LNCaP clone FGC (cell line): ENCODE measurements around the gene MOSPD3.

Source experiments
- DNase-seq: peaks from one replicate; pipeline ENCODE4 v3.0.0-alpha.2; 2011; ENCODE audit warnings: low read depth
- H3K4me3 ChIP-seq: 2 replicates; pipeline ENCODE4 v1.5.1; 2011; ENCODE audit warnings: mild to moderate bottlenecking, low read depth, low read length, control low read depth
- TF ChIP-seq, protein P1 (sequence below): IDR thresholded peaks from 2 replicates; pipeline ENCODE4 v1.5.1; 2012; ENCODE audit warnings: mild to moderate bottlenecking; ENCODE audit not compliant: control insufficient read depth, insufficient read depth; ENCODE audit errors: extremely low read depth

MOSPD3 gene

DNA sequence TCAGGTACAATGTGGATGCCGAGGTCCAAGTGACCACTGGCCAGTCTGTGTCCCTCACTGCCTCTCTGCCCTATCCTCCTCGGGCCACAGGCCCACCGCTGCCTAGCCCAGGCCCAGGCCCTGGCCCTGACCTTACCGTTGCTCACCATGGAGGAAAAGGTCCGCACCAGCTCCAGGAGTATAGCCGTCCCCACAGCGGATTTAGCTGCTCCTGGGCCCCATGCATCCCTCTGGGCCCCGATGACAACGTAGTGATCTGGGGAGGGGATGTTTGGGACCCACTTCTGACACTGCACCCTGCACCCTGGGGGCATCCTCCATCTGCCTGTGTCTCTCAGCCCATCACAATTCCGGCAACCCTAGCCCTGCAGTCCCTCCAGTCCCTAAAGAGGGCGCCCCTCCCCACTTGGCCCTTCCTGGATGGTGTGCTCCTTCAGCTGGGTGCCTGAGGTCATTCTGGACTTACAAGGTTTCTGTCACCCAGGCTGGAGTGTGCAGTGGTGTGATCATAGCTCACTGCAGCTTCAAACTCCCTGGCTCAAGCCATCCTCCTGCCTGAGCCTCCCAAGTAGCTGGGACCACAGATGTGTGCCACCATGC lies 16.9 kb downstream of the MOSPD3 start:
- DNase-seq, result no peak
- TF ChIP-seq, protein P1, sequence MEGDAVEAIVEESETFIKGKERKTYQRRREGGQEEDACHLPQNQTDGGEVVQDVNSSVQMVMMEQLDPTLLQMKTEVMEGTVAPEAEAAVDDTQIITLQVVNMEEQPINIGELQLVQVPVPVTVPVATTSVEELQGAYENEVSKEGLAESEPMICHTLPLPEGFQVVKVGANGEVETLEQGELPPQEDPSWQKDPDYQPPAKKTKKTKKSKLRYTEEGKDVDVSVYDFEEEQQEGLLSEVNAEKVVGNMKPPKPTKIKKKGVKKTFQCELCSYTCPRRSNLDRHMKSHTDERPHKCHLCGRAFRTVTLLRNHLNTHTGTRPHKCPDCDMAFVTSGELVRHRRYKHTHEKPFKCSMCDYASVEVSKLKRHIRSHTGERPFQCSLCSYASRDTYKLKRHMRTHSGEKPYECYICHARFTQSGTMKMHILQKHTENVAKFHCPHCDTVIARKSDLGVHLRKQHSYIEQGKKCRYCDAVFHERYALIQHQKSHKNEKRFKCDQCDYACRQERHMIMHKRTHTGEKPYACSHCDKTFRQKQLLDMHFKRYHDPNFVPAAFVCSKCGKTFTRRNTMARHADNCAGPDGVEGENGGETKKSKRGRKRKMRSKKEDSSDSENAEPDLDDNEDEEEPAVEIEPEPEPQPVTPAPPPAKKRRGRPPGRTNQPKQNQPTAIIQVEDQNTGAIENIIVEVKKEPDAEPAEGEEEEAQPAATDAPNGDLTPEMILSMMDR, result 0 out of 2 replicates have a peak, but pooled peaks have one; percentile 4

DNA sequence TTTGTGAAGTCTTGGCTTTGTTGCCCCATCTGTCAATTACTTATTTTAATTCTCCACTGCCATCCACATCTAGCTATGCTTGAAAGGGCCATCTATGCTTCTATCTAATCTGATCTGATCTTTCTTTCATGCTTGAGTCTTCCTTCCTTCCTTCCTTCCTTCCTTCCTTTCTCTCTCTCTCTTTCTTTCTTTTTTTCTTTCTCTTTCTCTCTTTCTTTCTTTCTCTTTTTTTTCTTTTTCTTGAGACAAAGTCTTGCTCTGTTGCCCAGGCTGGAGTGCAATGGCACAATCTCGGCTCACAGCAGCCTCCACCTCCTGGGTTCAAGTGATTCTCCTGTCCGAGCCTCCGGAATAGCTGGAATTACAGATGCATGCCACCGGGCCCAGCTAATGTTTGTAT lies 17.7 kb downstream of the MOSPD3 start:
- no peak for DNase-seq
- no peak overlapping the region for H3K4me3 ChIP-seq
- TF ChIP-seq, protein P1, result no peak

More for the DNA sequence above, 16.9 kb downstream of the MOSPD3 start:
- H3K4me3 ChIP-seq, result no peak overlapping the region

DNA sequence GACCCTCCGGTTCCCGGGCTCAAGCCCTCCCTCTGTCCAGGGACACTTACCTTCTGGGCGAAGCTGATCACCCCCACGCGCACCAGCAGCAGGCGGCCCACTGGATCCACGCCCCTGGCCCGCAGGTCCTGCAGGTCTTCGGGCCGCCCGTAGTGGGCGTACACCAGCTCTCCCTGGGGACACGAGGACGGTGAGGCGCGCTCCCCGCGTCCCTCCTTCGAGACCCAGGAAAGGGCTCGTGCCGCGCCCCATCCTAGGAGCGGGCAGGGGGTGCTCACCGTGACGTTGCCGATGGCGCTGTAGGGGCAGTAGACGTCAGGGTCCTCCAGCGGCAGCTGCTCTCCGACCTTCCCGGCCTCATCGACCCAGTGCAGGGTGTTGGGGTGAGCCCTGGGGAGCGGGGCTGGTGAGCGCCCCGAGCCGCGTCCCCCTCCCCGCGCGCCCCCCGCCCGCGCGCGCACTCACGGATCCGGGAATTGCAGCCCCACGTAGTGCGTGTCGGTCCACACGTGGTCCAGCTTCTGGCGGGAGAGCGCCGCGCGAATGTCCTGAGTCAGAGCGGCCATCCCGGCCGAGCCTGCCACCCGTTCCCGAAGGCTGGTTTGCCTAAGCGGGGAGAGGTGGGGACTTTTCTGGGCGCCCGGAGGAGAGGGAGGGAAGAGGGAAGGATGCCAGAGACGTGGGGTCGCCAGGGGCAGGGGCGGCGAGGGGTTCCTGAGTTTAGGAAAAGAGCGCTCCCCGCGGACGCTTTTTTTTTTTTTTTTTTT lies 20.8 kb downstream of the MOSPD3 start:
- TF ChIP-seq, protein P1, result peak; percentile 22; the same call in 1 of the 2 replicates
- DNase-seq, result no peak
- peak overlapping the region; percentile 42 for H3K4me3 ChIP-seq

- TF ChIP-seq, protein P1, result no peak
- H3K4me3 ChIP-seq, result no peak overlapping the region
- DNase-seq, result no peak
Measured at GRCh38 chr7:100639995-100640516, 27.7 kb downstream of the MOSPD3 start.

DNA sequence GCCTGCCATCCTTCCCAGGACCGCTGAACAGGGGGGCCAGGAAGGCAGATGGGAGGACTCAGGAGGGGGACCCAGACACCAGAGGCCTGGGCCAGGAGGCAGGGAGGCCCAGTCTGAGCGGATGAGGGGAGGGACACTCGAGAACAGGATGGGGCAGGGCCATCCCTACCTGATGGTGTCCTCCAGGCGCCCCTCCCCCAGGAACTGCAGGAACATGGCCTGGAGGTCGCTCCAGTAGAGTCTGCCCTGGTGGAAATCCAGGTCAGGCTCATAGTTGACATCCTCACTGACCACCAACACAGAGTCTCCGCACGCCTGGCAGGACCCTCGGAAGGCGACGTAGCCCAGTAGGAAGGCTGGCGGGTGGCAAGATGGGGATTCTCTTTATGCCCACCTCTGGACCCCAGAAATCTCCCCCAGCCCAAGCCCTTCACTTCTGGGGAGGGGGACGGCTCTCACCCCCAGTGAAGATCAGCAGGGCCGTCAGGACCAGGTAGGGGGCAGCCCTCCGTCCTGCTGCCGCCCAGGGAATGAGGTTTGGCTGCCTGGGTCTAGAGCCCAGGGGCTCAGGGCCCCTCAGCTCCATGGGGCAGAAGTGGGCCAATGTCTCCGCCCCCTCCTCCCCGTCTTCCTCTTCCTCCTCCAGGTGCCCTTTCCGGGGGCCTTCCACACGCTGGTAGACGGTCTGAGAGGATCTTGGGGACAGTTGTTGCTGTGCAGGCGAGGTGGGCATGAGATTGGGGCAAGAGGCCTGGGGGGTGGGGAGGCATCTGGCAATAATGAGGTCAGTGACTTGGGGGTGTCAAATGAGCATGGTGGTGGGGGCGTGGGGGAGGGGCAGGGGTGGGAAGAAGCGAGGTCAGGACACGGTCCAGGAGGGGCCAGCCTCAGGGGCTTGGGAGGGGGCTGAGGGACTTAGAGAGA lies 28.4 kb downstream of the MOSPD3 start:
- TF ChIP-seq, protein P1, result no peak
- H3K4me3 ChIP-seq, result no peak overlapping the region
- no peak for DNase-seq

GRCh38 chr7:100641463-100641859 lies 29.1 kb downstream of the MOSPD3 start, which contains the start of gene TFR2:
TSS of gene TFR2 (minus strand) at chr7:100641552. CDS start at chr7:100641509, 43 bp downstream.
- DNase-seq, result no peak
- no peak within 1 kb of the TSS for H3K4me3 ChIP-seq
- TF ChIP-seq, protein P1, result no peak
